Measurements from ENCODE around the gene CCNQ.

DNA sequence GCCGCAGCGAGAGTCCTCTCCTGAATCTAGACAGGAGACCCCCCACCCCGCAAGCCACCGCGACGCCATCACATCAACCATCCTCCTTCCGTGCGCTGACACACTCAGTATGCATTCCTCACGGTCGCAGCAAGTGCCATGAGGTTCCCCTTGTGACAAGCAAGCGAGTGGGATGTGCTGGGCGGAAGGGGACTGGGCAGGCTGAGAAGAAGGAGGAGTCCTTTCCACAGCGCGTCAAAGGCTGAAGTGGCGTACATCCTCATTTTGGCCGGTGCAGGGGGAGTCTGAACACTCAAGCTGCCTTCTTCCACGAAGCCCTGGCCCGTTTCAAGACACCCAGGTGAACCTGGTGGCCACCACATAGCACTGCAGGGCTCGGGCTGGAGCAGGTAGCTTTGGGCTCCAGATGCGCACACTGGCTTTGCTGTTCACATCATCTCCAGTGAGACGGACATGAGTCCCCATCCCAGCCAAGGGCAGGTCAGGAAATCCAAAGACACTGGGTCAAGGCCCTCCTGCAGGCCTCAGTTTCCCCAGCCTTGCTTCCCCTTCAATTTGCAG is 30.4 kb downstream of the CCNQ start:
- TF ChIP-seq, protein P1, sequence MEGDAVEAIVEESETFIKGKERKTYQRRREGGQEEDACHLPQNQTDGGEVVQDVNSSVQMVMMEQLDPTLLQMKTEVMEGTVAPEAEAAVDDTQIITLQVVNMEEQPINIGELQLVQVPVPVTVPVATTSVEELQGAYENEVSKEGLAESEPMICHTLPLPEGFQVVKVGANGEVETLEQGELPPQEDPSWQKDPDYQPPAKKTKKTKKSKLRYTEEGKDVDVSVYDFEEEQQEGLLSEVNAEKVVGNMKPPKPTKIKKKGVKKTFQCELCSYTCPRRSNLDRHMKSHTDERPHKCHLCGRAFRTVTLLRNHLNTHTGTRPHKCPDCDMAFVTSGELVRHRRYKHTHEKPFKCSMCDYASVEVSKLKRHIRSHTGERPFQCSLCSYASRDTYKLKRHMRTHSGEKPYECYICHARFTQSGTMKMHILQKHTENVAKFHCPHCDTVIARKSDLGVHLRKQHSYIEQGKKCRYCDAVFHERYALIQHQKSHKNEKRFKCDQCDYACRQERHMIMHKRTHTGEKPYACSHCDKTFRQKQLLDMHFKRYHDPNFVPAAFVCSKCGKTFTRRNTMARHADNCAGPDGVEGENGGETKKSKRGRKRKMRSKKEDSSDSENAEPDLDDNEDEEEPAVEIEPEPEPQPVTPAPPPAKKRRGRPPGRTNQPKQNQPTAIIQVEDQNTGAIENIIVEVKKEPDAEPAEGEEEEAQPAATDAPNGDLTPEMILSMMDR (IDR thresholded peaks at IDR 0.05) = no peak
- no peak for TF ChIP-seq POLR2A (IDR thresholded peaks at IDR 0.05)
